Neural cell (in vitro differentiated cells): ENCODE measurements around the gene ANKS1B.

Experiments
- EP300 ChIP-seq: fragments of 450-650 bp; conservative IDR thresholded peaks from 2 replicates; pipeline ENCODE4 v1.6.1; 2014; ENCODE audit warnings: antibody characterized with exemption, mild to moderate bottlenecking, moderate library complexity; ENCODE audit not compliant: poor library complexity, severe bottlenecking
- EZH2 ChIP-seq: fragments of 200-600, 300-800 bp; shearing (Covaris generic), sonication (generic); IDR thresholded peaks from 2 replicates; pipeline ENCODE4 v1.6.1; 2014; ENCODE audit warnings: antibody characterized with exemption, low read length, borderline replicate concordance, mild to moderate bottlenecking; ENCODE audit not compliant: insufficient read depth, poor library complexity, severe bottlenecking
- MXI1 ChIP-seq: fragments of 450-650 bp; conservative IDR thresholded peaks from 2 replicates; pipeline ENCODE4 v1.6.1; 2014; ENCODE audit warnings: antibody characterized with exemption, mild to moderate bottlenecking; ENCODE audit not compliant: poor library complexity, severe bottlenecking
- POLR2AphosphoS5 ChIP-seq: IDR thresholded peaks from 2 replicates; pipeline ENCODE4 v1.6.1; 2012
- TAF1 ChIP-seq: IDR thresholded peaks from 2 replicates; pipeline ENCODE4 v1.6.1; 2012; ENCODE audit warnings: low read depth
- TF ChIP-seq, protein P1 (sequence below): fragments of 450-650 bp; IDR thresholded peaks from 2 replicates; pipeline ENCODE4 v1.5.1; 2014; ENCODE audit warnings: antibody characterized with exemption, mild to moderate bottlenecking, moderate library complexity; ENCODE audit not compliant: poor library complexity, severe bottlenecking
- TF ChIP-seq, protein P2 (sequence below): IDR thresholded peaks from 2 replicates; pipeline ENCODE4 v1.6.1; 2012; ENCODE audit warnings: borderline replicate concordance

- TF ChIP-seq, protein P1, sequence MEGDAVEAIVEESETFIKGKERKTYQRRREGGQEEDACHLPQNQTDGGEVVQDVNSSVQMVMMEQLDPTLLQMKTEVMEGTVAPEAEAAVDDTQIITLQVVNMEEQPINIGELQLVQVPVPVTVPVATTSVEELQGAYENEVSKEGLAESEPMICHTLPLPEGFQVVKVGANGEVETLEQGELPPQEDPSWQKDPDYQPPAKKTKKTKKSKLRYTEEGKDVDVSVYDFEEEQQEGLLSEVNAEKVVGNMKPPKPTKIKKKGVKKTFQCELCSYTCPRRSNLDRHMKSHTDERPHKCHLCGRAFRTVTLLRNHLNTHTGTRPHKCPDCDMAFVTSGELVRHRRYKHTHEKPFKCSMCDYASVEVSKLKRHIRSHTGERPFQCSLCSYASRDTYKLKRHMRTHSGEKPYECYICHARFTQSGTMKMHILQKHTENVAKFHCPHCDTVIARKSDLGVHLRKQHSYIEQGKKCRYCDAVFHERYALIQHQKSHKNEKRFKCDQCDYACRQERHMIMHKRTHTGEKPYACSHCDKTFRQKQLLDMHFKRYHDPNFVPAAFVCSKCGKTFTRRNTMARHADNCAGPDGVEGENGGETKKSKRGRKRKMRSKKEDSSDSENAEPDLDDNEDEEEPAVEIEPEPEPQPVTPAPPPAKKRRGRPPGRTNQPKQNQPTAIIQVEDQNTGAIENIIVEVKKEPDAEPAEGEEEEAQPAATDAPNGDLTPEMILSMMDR: no peak
- TF ChIP-seq TAF1: no peak
- TF ChIP-seq MXI1: no peak
- no peak for TF ChIP-seq POLR2AphosphoS5
- TF ChIP-seq EZH2: no peak
- TF ChIP-seq, protein P2, sequence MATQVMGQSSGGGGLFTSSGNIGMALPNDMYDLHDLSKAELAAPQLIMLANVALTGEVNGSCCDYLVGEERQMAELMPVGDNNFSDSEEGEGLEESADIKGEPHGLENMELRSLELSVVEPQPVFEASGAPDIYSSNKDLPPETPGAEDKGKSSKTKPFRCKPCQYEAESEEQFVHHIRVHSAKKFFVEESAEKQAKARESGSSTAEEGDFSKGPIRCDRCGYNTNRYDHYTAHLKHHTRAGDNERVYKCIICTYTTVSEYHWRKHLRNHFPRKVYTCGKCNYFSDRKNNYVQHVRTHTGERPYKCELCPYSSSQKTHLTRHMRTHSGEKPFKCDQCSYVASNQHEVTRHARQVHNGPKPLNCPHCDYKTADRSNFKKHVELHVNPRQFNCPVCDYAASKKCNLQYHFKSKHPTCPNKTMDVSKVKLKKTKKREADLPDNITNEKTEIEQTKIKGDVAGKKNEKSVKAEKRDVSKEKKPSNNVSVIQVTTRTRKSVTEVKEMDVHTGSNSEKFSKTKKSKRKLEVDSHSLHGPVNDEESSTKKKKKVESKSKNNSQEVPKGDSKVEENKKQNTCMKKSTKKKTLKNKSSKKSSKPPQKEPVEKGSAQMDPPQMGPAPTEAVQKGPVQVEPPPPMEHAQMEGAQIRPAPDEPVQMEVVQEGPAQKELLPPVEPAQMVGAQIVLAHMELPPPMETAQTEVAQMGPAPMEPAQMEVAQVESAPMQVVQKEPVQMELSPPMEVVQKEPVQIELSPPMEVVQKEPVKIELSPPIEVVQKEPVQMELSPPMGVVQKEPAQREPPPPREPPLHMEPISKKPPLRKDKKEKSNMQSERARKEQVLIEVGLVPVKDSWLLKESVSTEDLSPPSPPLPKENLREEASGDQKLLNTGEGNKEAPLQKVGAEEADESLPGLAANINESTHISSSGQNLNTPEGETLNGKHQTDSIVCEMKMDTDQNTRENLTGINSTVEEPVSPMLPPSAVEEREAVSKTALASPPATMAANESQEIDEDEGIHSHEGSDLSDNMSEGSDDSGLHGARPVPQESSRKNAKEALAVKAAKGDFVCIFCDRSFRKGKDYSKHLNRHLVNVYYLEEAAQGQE: no peak
- no peak for TF ChIP-seq EP300
These were observed 72.8 kb downstream of the ANKS1B start for GRCh38 chr12:99911967-99912366.
